Keratinocyte (primary cell): Measurements from ENCODE around the gene AMBP. TPM values are rescaled to one million over a fixed set of nuclear protein-coding genes. Genes with fewer than 3 reads are reported as not detected.

Source experiments
- DNase-seq: peaks from one replicate; pipeline ENCODE4 v3.0.0-alpha.2; 2011; ENCODE audit warnings: low read depth, missing footprints, low spot score
- FAIRE-seq: peaks from 2 replicates; lab custom pipeline; 2011; peaks lifted over from hg19 to GRCh38; lab: Jason Lieb, UNC
- H2AFZ ChIP-seq: 2 replicates; pipeline ENCODE4 v1.6.0; 2012; ENCODE audit warnings: low read length, control low read depth, inconsistent platforms; ENCODE audit not compliant: control insufficient read depth
- H3K27ac ChIP-seq: 2 replicates; pipeline ENCODE4 v1.5.1; 2011; ENCODE audit warnings: low read length; ENCODE audit not compliant: control insufficient read depth, insufficient read depth
- H3K27me3 ChIP-seq: 3 replicates; pipeline ENCODE4 v1.6.0; 2011; ENCODE audit warnings: low read length; ENCODE audit not compliant: control insufficient read depth, insufficient read depth; ENCODE audit errors: extremely low read depth
- H3K36me3 ChIP-seq, 2 experiments: 2 replicates in 1 of 2; 3 replicates in 1 of 2; pipeline ENCODE4 v1.5.1; 2011; ENCODE audit warnings: low read length in 2 of 2, mild to moderate bottlenecking in 1 of 2; ENCODE audit not compliant: control insufficient read depth in 2 of 2, insufficient read depth in 2 of 2; ENCODE audit errors: extremely low read depth in 1 of 2
- H3K4me1 ChIP-seq: 3 replicates; pipeline ENCODE4 v1.5.1; 2011; ENCODE audit warnings: low read length; ENCODE audit not compliant: control insufficient read depth, insufficient read depth; ENCODE audit errors: extremely low read depth
- H3K4me2 ChIP-seq: 3 replicates; pipeline ENCODE4 v1.6.0; 2011; ENCODE audit warnings: low read depth, low read length; ENCODE audit not compliant: control insufficient read depth, insufficient read depth; ENCODE audit errors: extremely low read depth
- H3K4me3 ChIP-seq, 3 experiments: fragments of 200-600 bp in 1 of 3; sonication (generic) in 1 of 3; 2 replicates in 2 of 3; 3 replicates in 1 of 3; pipeline ENCODE4 v1.5.1; 2011 to 2016; ENCODE audit warnings: low read length in 3 of 3, mild to moderate bottlenecking in 3 of 3, control low read depth in 2 of 3, inconsistent platforms in 1 of 3, low read depth in 1 of 3, mixed read lengths in 1 of 3, mixed run types in 1 of 3, moderate library complexity in 1 of 3; ENCODE audit not compliant: control insufficient read depth in 2 of 3, insufficient read depth in 2 of 3; ENCODE audit errors: extremely low read depth in 1 of 3
- H3K79me2 ChIP-seq: 2 replicates; pipeline ENCODE4 v1.6.0; 2012; ENCODE audit warnings: low read length; ENCODE audit not compliant: control insufficient read depth, insufficient read depth
- H3K9ac ChIP-seq: 3 replicates; pipeline ENCODE4 v1.6.0; 2011; ENCODE audit warnings: low read length; ENCODE audit not compliant: control insufficient read depth, insufficient read depth; ENCODE audit errors: extremely low read depth
- H3K9me1 ChIP-seq: 3 replicates; pipeline ENCODE4 v1.6.0; 2011; ENCODE audit warnings: low read length; ENCODE audit not compliant: control insufficient read depth, insufficient read depth; ENCODE audit errors: extremely low read depth
- H3K9me3 ChIP-seq: 2 replicates; pipeline ENCODE4 v1.5.1; 2012; ENCODE audit warnings: low read depth, low read length; ENCODE audit not compliant: control insufficient read depth
- H4K20me1 ChIP-seq: 3 replicates; pipeline ENCODE4 v1.6.0; 2011; ENCODE audit warnings: low read length; ENCODE audit not compliant: control insufficient read depth, insufficient read depth; ENCODE audit errors: extremely low read depth
- CTCF ChIP-seq, 3 experiments: IDR thresholded peaks in 1 of 3; conservative IDR thresholded peaks in 1 of 3; optimal IDR thresholded peaks in 1 of 3; 2 replicates in 2 of 3; 3 replicates in 1 of 3; pipeline versions ENCODE3 to v1.5.1; 2011; ENCODE audit warnings: low read length in 3 of 3, mild to moderate bottlenecking in 3 of 3, moderate library complexity in 2 of 3, control low read depth in 1 of 3, inconsistent platforms in 1 of 3; ENCODE audit not compliant: insufficient read depth in 2 of 3; ENCODE audit errors: extremely low read depth in 1 of 3
- EZH2 ChIP-seq: IDR thresholded peaks from one replicate; pipeline ENCODE4 v1.6.1; 2012; ENCODE audit warnings: inconsistent platforms, mild to moderate bottlenecking, low read length, moderate library complexity
- dilution Hi-C: fragments of 300-500 bp; cut with MboI; formaldehyde crosslinking; loops from one replicate; pipeline ENCODE4 v1.7.0; 2020; ENCODE audit warnings: low sequenced_read_pairs; ENCODE audit not compliant: extremely low pct_ligation_motif_present
- polyA plus RNA-seq, 5 experiments: library from polyadenylated mRNA; depleted of rRNA in 3 of 5; stranded (reverse) in 3 of 5; stranded (forward) in 1 of 5; unstranded in 1 of 5; fragments of >200 nt; gene quantifications; 1 replicate in 1 of 5; 2 replicates in 3 of 5; 3 replicates in 1 of 5; pipeline versions ENCODE4 v1.2.1 to v1.2.3, GENCODE V29; 2011 to 2012; ENCODE audit warnings: missing spikeins in 2 of 5, low read depth in 1 of 5, low replicate concordance in 1 of 5

Gene AMBP
- polyA plus RNA-seq, 1 donor (not counting 4 experiments of a cell fraction or from before 2014, with no cell fraction given) = not detected

DNA sequence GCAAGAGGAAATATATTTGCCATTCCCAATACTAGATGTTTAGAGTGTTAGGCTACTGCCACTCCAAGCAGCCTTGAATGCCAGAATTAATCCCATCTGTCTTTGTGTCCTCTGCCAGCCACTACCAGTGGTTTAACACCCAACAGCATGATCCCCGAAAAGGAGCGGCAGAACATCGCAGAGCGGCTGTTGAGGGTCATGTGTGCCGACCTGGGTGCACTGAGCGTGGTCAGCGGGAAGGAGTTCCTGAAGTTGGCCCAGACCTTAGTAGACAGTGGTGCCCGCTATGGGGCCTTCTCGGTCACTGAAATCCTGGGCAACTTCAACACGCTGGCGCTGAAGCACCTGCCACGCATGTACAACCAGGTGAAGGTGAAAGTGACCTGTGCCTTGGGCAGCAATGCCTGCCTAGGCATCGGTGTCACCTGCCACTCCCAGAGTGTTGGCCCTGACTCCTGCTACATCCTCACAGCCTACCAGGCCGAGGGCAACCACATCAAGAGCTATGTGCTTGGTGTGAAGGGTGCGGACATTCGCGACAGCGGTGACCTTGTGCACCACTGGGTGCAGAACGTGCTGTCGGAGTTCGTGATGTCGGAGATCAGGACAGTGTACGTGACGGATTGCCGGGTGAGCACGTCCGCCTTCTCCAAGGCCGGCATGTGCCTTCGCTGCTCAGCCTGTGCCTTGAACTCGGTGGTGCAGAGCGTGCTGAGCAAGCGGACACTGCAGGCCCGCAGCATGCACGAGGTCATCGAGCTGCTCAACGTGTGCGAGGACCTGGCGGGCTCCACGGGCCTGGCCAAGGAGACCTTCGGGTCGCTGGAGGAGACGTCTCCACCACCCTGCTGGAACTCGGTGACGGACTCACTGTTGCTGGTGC is 29.3 kb downstream of the AMBP start:
- Histone ChIP-seq H3K36me3 (peaks cover 0 to 19% of the 10 kb centered on the region in 2 experiments), H3K4me2 (no peak overlapping the region), H4K20me1 (no peaks in the 10 kb centered on the region), H3K4me1 (no peaks in the 10 kb centered on the region), H3K9ac (no peak overlapping the region), H3K4me3 (no peak overlapping the region), H3K27me3 (no peaks in the 10 kb centered on the region), H2AFZ (no peak overlapping the region), H3K9me3 (no peaks in the 10 kb centered on the region), H3K79me2 (no peaks in the 10 kb centered on the region), H3K27ac (no peak overlapping the region), H3K9me1 (no peaks in the 10 kb centered on the region)
- dilution Hi-C loops = no loop called here
- FAIRE-seq (no peak), DNase-seq (no peak)
- TF ChIP-seq EZH2 (no peak), CTCF (optimal IDR thresholded peaks at IDR 0.05 in 1 of 3, IDR thresholded peaks at IDR 0.05 in 1 of 3, conservative IDR thresholded peaks at IDR 0.05 in 1 of 3; ENCODE audit: extremely low read depth in 1 of 3, insufficient read depth in 2 of 3, low read length in 3 of 3) (no peak)

DNA sequence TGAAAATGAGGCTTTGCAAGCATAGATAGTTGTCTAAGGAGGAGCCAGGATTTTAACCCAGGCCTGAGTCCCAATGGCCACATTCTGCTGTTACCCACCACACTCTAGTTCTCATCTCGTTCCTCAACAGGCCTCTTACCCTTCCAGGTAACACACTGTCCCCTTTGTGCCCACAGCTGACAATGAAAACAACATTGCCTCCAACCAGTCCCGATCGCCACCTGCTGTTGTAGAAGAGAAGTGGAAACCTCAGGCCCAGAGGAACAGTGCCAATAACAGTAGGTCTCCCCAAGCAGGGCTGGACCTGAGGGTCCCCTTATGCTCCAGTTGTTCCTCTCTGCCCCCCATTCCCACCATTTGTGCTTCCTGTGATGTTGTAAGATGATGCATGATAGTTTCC is 30.4 kb downstream of the AMBP start:
- Histone ChIP-seq H4K20me1 (no peaks in the 10 kb centered on the region), H2AFZ (no peak overlapping the region), H3K36me3 (peaks cover 0 to 19% of the 10 kb centered on the region in 2 experiments), H3K79me2 (no peaks in the 10 kb centered on the region), H3K27me3 (no peaks in the 10 kb centered on the region), H3K4me2 (no peak overlapping the region), H3K4me3 (no peak overlapping the region), H3K9me3 (no peaks in the 10 kb centered on the region), H3K27ac (no peak overlapping the region), H3K9me1 (no peaks in the 10 kb centered on the region), H3K9ac (no peak overlapping the region), H3K4me1 (no peaks in the 10 kb centered on the region)
- no peak for DNase-seq
- no peak for TF ChIP-seq EZH2
- TF ChIP-seq CTCF (optimal IDR thresholded peaks at IDR 0.05 in 1 of 3, IDR thresholded peaks at IDR 0.05 in 1 of 3, conservative IDR thresholded peaks at IDR 0.05 in 1 of 3; ENCODE audit: extremely low read depth in 1 of 3, insufficient read depth in 2 of 3, low read length in 3 of 3) = peak; percentile 15 to 56 (median 45)
- no peak for FAIRE-seq
- dilution Hi-C loops = no loop called here
